PFSK-1 (cell line): ENCODE measurements around the gene RLN3.

Source experiments
- FOXP2 ChIP-seq: optimal IDR thresholded peaks from 2 replicates; pipeline ENCODE3; 2011; ENCODE audit warnings: borderline replicate concordance, control low read depth, inconsistent platforms; ENCODE audit not compliant: insufficient read depth; ENCODE audit errors: extremely low read length, extremely low read depth
- POLR2AphosphoS5 ChIP-seq: IDR thresholded peaks from 2 replicates; pipeline ENCODE4 v1.6.1; 2012; ENCODE audit warnings: low read depth, mild to moderate bottlenecking, control low read depth, low read length, moderate library complexity
- REST ChIP-seq, 2 experiments: IDR thresholded peaks; 2 replicates each; pipeline versions ENCODE4 v1.6.1 to v1.8.0; 2011 to 2012; ENCODE audit warnings: low read depth in 2 of 2, low read length in 2 of 2, control low read depth in 1 of 2, inconsistent platforms in 1 of 2, mild to moderate bottlenecking in 1 of 2, moderate library complexity in 1 of 2; ENCODE audit not compliant: insufficient read depth in 1 of 2
- SIN3A ChIP-seq: IDR thresholded peaks from 2 replicates; pipeline ENCODE4 v1.6.1; 2012; ENCODE audit warnings: mild to moderate bottlenecking, low read length, moderate library complexity, borderline replicate concordance; ENCODE audit not compliant: insufficient read depth
- TAF1 ChIP-seq: IDR thresholded peaks from 2 replicates; pipeline ENCODE4 v1.6.1; 2012; ENCODE audit warnings: low read length, control low read depth, borderline replicate concordance; ENCODE audit not compliant: insufficient read depth

The RLN3 gene

DNA sequence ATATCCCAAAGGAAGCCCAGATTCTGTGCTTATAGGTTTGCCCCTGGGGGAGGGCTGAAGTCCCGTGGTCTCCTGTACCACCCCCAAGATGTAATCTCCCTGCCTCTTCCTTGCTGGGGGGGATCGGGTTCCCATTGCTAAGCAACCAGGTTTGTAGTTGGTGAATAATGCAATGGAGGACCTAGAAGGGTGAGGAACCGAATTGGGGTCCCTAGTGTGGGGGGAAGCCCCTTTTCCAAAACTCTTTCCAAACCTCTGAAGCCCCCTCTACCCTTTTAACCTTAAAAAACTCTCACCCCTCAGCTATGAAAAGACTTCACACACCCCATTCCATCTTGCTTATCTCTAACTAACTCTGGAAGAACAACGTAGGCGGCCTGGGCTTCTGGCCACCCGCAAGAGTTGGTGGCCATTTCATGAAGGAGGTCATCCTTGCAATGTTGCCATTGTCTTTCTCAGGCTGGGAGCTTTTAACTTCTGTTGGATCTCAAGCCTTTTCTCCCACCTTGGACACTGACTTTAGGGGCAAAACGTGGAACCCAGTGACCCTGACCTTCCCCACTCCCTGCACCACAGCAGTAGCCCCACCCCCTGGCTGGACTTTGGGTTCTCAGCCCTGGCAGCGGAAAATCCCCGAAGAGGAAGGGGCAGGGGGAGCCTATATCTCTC lies 33.3 kb downstream of the RLN3 start:
- TF ChIP-seq TAF1 (no peak), POLR2AphosphoS5 (no peak), REST (IDR thresholded peaks at IDR 0.05; ENCODE audit: insufficient read depth in 1 of 2, low read depth in 2 of 2, low read length in 2 of 2) (no peak), FOXP2 (no peak), SIN3A (no peak)

DNA sequence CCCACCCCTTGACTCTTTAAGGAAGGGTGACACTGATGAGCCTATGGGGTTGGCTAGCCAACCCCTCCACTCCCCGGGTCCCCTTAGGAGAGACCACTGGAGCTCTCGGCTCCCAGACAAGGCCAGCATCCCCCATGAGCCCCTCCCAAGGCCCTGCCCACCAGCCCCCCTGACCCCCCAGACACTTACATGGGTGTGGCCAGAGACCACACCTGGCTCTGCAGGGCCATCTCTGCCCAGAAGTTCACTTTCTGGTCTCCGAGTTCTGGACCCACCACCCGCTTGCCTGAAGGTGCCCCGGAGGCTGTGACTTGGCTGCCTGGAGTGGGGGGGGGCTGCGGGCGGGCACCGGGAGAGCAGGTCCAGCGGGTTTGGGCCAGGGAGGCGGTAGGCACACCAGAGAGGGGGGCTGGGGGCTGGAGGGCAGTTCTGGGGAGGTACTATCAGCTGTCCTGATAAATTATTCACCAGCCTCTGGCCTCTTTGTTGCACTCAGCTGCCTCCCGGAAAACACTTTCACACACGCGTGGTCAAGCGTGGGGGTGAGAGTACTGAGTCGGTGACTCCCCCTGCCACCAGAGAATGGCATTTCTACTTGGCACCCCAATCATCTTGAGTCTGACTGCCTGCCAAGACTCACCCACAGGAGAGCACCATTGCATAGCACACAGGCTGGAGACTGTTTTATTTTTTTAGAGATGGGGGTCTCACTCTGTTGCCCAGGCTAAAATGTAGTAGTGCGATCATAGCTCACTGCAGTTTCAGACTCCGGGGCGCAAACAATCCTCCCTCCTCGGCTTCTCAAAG lies 34.0 kb downstream of the RLN3 start, which contains the start of gene PALM3:
Gene PALM3, minus strand, starts transcription at position 326 of the 807 bp plus-strand sequence. Its CDS starts 96 bp downstream, at position 230.
- no peak for TF ChIP-seq TAF1
- TF ChIP-seq SIN3A = no peak
- TF ChIP-seq POLR2AphosphoS5 = no peak
- TF ChIP-seq FOXP2 = no peak
- TF ChIP-seq REST (IDR thresholded peaks at IDR 0.05; ENCODE audit: insufficient read depth in 1 of 2, low read depth in 2 of 2, low read length in 2 of 2) = no peak

DNA sequence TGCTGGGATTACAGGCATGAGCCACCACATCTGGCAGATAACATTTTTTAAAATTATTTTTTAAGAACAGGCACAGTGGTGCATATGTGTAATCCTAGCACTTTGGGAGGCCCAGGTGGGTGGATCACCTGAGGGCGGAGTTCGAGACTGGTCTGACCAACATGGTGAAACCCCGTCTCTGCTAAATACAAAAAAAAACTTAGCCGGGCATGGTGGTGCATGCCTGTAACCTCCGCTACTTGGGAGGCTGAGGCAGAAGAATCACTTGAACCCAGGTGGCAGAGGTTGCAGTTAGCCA lies 34.6 kb downstream of the RLN3 start:
- no peak for TF ChIP-seq REST (IDR thresholded peaks at IDR 0.05; ENCODE audit: insufficient read depth in 1 of 2, low read depth in 2 of 2, low read length in 2 of 2)
- TF ChIP-seq TAF1 = no peak
- TF ChIP-seq POLR2AphosphoS5 = no peak
- TF ChIP-seq SIN3A = no peak
- no peak for TF ChIP-seq FOXP2

DNA sequence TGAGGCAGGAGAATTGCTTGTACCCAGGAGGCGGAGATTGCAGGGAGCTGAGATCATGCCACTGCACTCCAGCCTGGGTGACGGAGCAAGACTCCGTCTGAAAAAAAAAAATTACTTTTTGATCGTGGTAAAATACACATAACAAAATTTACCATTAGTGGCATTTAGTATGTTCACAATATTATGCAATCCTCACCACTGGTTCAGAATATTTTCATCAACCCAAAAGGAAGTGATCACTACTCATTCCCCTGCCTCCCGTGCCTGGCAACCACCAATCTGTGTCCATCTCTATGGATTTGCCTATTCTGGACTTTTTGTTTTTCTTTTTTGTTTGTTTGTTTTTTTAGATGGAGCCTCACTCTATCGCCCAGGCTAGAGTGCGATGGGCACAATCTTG lies 35.2 kb downstream of the RLN3 start:
- no peak for TF ChIP-seq SIN3A
- TF ChIP-seq FOXP2 = no peak
- TF ChIP-seq REST (IDR thresholded peaks at IDR 0.05; ENCODE audit: insufficient read depth in 1 of 2, low read depth in 2 of 2, low read length in 2 of 2) = no peak
- no peak for TF ChIP-seq TAF1
- no peak for TF ChIP-seq POLR2AphosphoS5
